Measurements from ENCODE around the gene TVP23A. TPM values are rescaled to one million over a fixed set of nuclear protein-coding genes. Genes with fewer than 3 reads are reported as not detected.
A peak's percentile ranks its signal among the peaks of the same experiment; 100 is the strongest.
"Not testable (repeated sequence)": the region's sequence is repeated elsewhere in the genome, so short reads cannot be mapped to it uniquely, and the experiment has no call there.

Gene TVP23A
- total RNA-seq, 1 donor from 2014 or later: 0.22 TPM

- peak overlapping the region; percentile 71 for H3K4me3 ChIP-seq
- H3K27me3 ChIP-seq (ENCODE audit: low read depth): no peaks in the 10 kb centered on the region
- TF ChIP-seq CTCF (IDR thresholded peaks at IDR 0.05; ENCODE audit: borderline replicate concordance): no peak
- intact Hi-C loops (cut with micrococcal nuclease): loop anchor here (5.0 to 10.0 kb wide), 2 partner anchors 83 to 170 kb away; no protein-coding TSS in a partner anchor
- peaks cover 29% of the 10 kb centered on the region for H3K36me3 ChIP-seq
- no peaks in the 10 kb centered on the region for H3K9me3 ChIP-seq (replicated peaks)
- no peak for DNase-seq
- peaks cover 47% of the 10 kb centered on the region for H3K4me1 ChIP-seq
- H3K27ac ChIP-seq (replicated peaks): peak overlapping the region; percentile 99
Measured at GRCh38 chr16:10744370-10745030, 74.1 kb downstream of the TVP23A start.

GRCh38 chr16:10743610-10744369 lies 74.8 kb downstream of the TVP23A start, which contains the start of gene NUBP1:
TSS of gene NUBP1 (plus strand) at chr16:10743842. CDS start at chr16:10743864, 22 bp downstream.
- Histone ChIP-seq H3K4me1 (peaks cover 45% of the 10 kb centered on the region), H3K27me3 (ENCODE audit: low read depth) (no peaks in the 10 kb centered on the region), H3K27ac (replicated peaks) (peak within 1 kb of the TSS; percentile 99), H3K9me3 (replicated peaks) (no peaks in the 10 kb centered on the region), H3K4me3 (peak within 1 kb of the TSS; percentile 71), H3K36me3 (peaks cover 23% of the 10 kb centered on the region)
- TF ChIP-seq CTCF (IDR thresholded peaks at IDR 0.05; ENCODE audit: borderline replicate concordance): no peak
- intact Hi-C loops (cut with micrococcal nuclease): loop anchor here (10.0 kb wide), 1 partner anchor 171 kb away; no protein-coding TSS in a partner anchor
- peak; percentile 99 for DNase-seq

- H3K36me3 ChIP-seq: peaks cover 18% of the 10 kb centered on the region
- peak overlapping the region; percentile 71 for H3K4me3 ChIP-seq
- H3K9me3 ChIP-seq (replicated peaks): no peaks in the 10 kb centered on the region
- no peak for TF ChIP-seq CTCF (IDR thresholded peaks at IDR 0.05; ENCODE audit: borderline replicate concordance)
- no peaks in the 10 kb centered on the region for H3K27me3 ChIP-seq (ENCODE audit: low read depth)
- H3K4me1 ChIP-seq: peaks cover 51% of the 10 kb centered on the region
- peak overlapping the region; percentile 99 for H3K27ac ChIP-seq (replicated peaks)
- intact Hi-C loops (cut with micrococcal nuclease): loop anchor here (10.0 kb wide), 1 partner anchor 172 kb away; no protein-coding TSS in a partner anchor
- DNase-seq: no peak
Measured at GRCh38 chr16:10743227-10743609, 75.4 kb downstream of the TVP23A start.

- intact Hi-C loops (cut with micrococcal nuclease): loop anchor here (10.0 kb wide), 1 partner anchor 173 kb away; no protein-coding TSS in a partner anchor
- Histone ChIP-seq H3K36me3 (peaks cover 4% of the 10 kb centered on the region), H3K4me1 (peaks cover 62% of the 10 kb centered on the region), H3K4me3 (no peak overlapping the region), H3K9me3 (replicated peaks) (no peaks in the 10 kb centered on the region), H3K27ac (replicated peaks) (peak overlapping the region; percentile 99), H3K27me3 (ENCODE audit: low read depth) (no peaks in the 10 kb centered on the region)
- DNase-seq: peak; percentile 76
- TF ChIP-seq CTCF (IDR thresholded peaks at IDR 0.05; ENCODE audit: borderline replicate concordance): no peak
Measured at GRCh38 chr16:10741844-10742243, 76.8 kb downstream of the TVP23A start.

- not testable (repeated sequence) for H3K9me3 ChIP-seq (replicated peaks); H3K27me3 ChIP-seq (ENCODE audit: low read depth); DNase-seq; H3K36me3 ChIP-seq; H3K4me3 ChIP-seq
- H3K27ac ChIP-seq (replicated peaks): peak overlapping the region; percentile 99
- intact Hi-C loops (cut with micrococcal nuclease): loop anchor here (10.0 kb wide), 1 partner anchor 174 kb away; no protein-coding TSS in a partner anchor
- peaks cover 57% of the 10 kb centered on the region for H3K4me1 ChIP-seq
Measured at GRCh38 chr16:10741249-10741648, 77.3 kb downstream of the TVP23A start.
